AG09309 (cell line): ENCODE data around the gene LPCAT1.

Experiments used
- DNase-seq: peaks from one replicate; pipeline ENCODE4 v3.0.0-alpha.2; 2010; ENCODE audit warnings: low read depth
- H3K4me3 ChIP-seq: 2 replicates; pipeline ENCODE4 v1.5.1; 2011; ENCODE audit warnings: mild to moderate bottlenecking, low read depth, low read length, moderate library complexity; ENCODE audit not compliant: control insufficient read depth
- CTCF ChIP-seq: IDR thresholded peaks from 2 replicates; pipeline ENCODE4 v1.5.1; 2011; ENCODE audit warnings: mild to moderate bottlenecking, low read depth, low read length, inconsistent platforms; ENCODE audit not compliant: insufficient read depth, control insufficient read depth; ENCODE audit errors: missing control alignments

Gene LPCAT1

GRCh38 chr5:1420211-1421195 lies 103.3 kb downstream of the LPCAT1 start:
- no peak for DNase-seq
- H3K4me3 ChIP-seq, result no peak overlapping the region
- TF ChIP-seq CTCF, result no peak

GRCh38 chr5:1419476-1420210 lies 104.1 kb downstream of the LPCAT1 start:
- TF ChIP-seq CTCF, result no peak
- no peak overlapping the region for H3K4me3 ChIP-seq
- no peak for DNase-seq

DNA sequence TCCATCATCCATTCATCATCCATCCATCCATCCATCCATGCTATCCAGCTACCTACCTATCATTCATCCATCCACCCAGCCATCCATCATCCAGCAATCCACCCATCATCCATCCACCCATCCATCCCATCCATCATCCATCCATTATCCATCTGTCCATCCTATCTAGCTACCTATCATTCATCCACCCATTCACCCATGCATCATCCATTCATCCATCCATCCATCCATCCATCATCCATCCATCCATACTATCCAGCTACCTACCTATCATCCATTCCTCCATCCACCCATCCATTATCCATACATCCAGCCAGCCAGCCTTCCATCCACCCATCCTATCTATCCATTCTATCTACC lies 104.9 kb downstream of the LPCAT1 start:
- TF ChIP-seq CTCF, result no peak
- no peak overlapping the region for H3K4me3 ChIP-seq
- no peak for DNase-seq

DNA sequence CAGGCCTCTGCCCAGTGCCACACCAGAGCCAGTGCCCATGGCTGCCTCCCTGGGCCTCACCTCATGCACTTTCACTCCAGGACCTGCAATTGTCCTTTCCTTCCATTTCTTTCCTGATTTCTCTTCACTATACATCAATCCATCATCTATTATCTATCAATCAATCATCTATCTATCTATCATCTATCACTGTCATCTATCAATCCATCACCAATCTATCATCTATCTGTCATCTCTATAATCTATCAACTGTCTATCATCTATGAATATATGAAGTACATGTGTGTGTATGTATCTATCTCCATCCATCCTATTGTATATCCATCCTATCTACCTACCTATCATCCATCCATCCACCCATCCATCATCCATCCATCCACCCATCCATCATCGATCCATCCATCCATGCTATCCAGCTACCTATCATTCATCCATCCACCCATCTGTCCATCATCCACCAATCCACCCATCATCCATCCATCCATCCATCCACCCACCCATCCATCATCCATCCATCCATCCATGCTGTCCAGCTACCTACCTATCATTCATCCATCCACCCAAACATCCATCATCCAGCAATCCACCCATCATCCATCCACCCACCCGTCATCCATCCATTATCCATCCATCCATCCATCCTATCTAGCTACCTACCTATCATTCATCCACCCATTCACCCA lies 105.4 kb downstream of the LPCAT1 start:
- no peak for DNase-seq
- no peak overlapping the region for H3K4me3 ChIP-seq
- TF ChIP-seq CTCF, result no peak

DNA sequence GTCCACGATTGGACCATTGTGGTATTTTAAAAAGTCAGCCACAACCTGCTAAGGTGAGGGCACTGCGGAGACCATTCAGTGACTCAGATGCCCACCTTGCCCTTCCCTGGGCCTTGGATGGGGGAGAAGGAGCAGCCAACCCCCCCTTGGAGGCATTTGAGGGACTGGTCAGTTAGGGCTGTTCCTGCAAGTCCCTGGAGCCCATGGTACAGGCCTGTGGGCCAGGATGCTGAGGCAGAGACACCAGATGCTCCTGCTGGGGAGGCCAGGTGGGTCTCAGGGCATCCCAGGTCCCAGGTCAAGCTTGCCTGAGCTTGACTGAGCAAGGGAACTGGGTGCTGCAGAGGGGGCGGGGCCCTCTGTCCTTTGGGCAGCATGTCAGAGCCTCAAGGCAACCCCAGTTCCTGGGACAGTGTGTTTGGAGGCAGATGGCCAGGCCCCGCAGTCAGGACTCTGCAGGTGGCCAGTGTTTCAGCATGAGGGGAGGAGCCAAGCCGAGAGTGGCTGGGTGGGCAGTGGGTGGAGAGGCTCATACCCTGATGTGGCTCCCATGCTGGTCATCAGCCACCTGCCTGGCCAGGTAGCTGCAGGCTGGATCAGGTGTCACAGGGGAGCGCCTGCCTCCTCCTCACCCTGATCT lies 106.1 kb downstream of the LPCAT1 start:
- DNase-seq, result no peak
- no peak for TF ChIP-seq CTCF
- no peak overlapping the region for H3K4me3 ChIP-seq

DNA sequence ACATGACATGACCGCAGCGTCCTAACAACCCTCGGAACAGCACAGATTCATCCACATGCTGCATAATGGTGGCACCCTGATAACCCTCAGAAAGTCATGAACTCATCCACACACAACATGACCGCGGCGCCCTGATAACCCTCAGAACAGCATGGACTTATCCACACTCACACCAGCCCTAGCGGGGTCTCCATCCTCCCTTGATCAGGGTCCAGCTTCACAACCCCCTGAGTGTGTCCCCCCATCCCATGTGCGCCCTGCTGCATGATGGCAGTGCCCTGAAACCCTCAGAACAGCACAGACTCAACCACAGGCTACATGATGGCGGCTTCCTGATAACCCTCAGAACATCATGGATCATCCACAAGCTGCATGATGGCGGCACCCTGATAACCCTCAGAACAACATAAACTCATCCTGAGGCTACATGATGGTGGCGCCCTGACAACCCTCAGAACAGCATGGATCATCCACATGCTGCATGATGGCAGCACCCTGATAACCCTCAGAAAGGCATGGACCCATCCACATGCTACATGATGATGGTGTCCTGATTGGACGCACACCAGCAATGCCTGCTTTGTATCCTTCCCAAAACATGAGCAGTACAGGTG lies 106.8 kb downstream of the LPCAT1 start:
- H3K4me3 ChIP-seq, result no peak overlapping the region
- TF ChIP-seq CTCF, result no peak
- DNase-seq, result no peak
